Heart right ventricle (tissue), 16 donors: ENCODE results near the gene NID1. TPM values are rescaled to one million over a fixed set of nuclear protein-coding genes. Genes with fewer than 3 reads are reported as not detected.
"Not testable (repeated sequence)": the region's sequence is repeated elsewhere in the genome, so short reads cannot be mapped to it uniquely, and the experiment has no call there.

Source experiments
- ATAC-seq, 8 donors: fragments of 200-7000 bp; cut with Tn5 transposase; one replicate each; pipeline ENCODE4 v1.9.1; 2020; ENCODE audit warnings: mild to moderate bottlenecking in 8 of 8, moderate library complexity in 8 of 8, moderate number of reproducible peaks in 1 of 8
- DNase-seq, 2 donors: peaks; one replicate each; pipeline ENCODE4 v3.0.0-alpha.2; 2020
- H3K27ac ChIP-seq, 10 donors: fragments of 200-600 bp; sonication (generic) in 2 of 10; one replicate each; pipeline versions ENCODE4 v1.5.0 to v1.8.0; 2020 to 2022; ENCODE audit warnings: mild to moderate bottlenecking in 3 of 10
- H3K27me3 ChIP-seq, 7 donors: fragments of 200-600 bp; one replicate each; pipeline ENCODE4 v1.8.0; 2021 to 2022; ENCODE audit warnings: mild to moderate bottlenecking in 2 of 7
- H3K36me3 ChIP-seq, 9 donors: fragments of 200-600 bp; sonication (generic) in 1 of 9; one replicate each; pipeline versions ENCODE4 v1.5.0 to v1.8.0; 2020 to 2022; ENCODE audit warnings: mild to moderate bottlenecking in 2 of 9
- H3K4me1 ChIP-seq, 9 donors: fragments of 200-600 bp; sonication (generic) in 1 of 9; one replicate each; pipeline versions ENCODE4 v1.5.0 to v1.8.0; 2020 to 2022; ENCODE audit warnings: mild to moderate bottlenecking in 4 of 9
- H3K4me3 ChIP-seq, 10 donors: fragments of 200-600 bp; sonication (generic) in 2 of 10; one replicate each; pipeline versions ENCODE4 v1.5.0 to v1.8.0; 2020 to 2022; ENCODE audit warnings: mild to moderate bottlenecking in 7 of 10, moderate library complexity in 2 of 10
- H3K9me3 ChIP-seq, 11 donors: fragments of 200-600 bp in 10 of 11; sonication (generic) in 2 of 11; one replicate each; pipeline versions ENCODE4 v1.5.0 to v1.8.0; 2013 to 2022; ENCODE audit warnings: mild to moderate bottlenecking in 2 of 11, control low read depth in 1 of 11, moderate library complexity in 1 of 11
- CTCF ChIP-seq, 9 donors: fragments of 200-600 bp; sonication (generic) in 2 of 9; IDR thresholded peaks; one replicate each; pipeline versions ENCODE4 v1.5.0 to v1.8.0; 2021 to 2022; ENCODE audit warnings: antibody characterized with exemption in 9 of 9, mild to moderate bottlenecking in 5 of 9, moderate library complexity in 1 of 9
- WGBS, 2 donors: extraction: QIAGEN DNeasy Blood & Tissue Kit; methylation state at CpG; one replicate each; pipeline ENCODE4 v1.1.7; 2013; ENCODE audit warnings: inconsistent platforms in 1 of 2; 5-methylcytosine and 5-hydroxymethylcytosine counted together
- intact Hi-C, 10 donors: fragments of 100-400 bp; cut with DNase I; formaldehyde crosslinking; loops; one replicate each; pipeline versions ENCODE4 v1.11.1 to v1.14.2; 2022
- polyA plus RNA-seq, 2 donors: library from polyadenylated mRNA; stranded (reverse); fragments of 200-250 nt; gene quantifications; one replicate each; pipeline ENCODE4 v1.2.3, GENCODE V29; 2013
- total RNA-seq, 10 donors: library from RNA; stranded (reverse); fragmentation: NEBNext Ultra II Directional in 3 of 10; extraction: Animal tissue kit (Norgen Biotek cat#: 25700) in 3 of 10; gene quantifications; one replicate each; pipeline versions ENCODE4 v1.2.1 to v1.2.4, GENCODE V29; 2021 to 2023
- donor health status: Arrhythmogenic right ventricular cardiomyopathy.
- donor health status: ischemic (EF 13 %, LVEDD 7.1; RV severe dilation, severe dysfunction).
- donor health status: healthy with polysubstance abuse.
- donor health status: DM: no; HTN: yes; CAD: no.
- donor health status: DM: no; HTN: no; CAD: no.
- donor health status: ischemic (EF 25% LVEDD 6.9; RV normal size, moderate dysfunction).
- donor health status: ischemic (EF 25% LVEDD 5.7; RV mildly dilated, moderate dysfunction).
- donor health status: healthy.
- donor health status: DM: yes; HTN: yes; CAD: no.
- donor health status: Ischemic cardiomyopathy.
- donor health status: ischemic (EF 35%, LVEDD 5.7; RV mildly dilated, moderate dysfunction).
- donor health status: nonischemic (EF 11% LVEDD 7.7; RV severe dilation, severe dysfunction).
- donor health status: DM: yes; HTN: yes; CAD: no.
- donor health status: PGD.
- donor health status: ischemic (EF 29% LVEDD 5.4; RV normal size, mild dysfunction).
- donor health status: nonischemic (EF 23%, LVEDD 6.1; RV moderate dilation, normal function).

The NID1 gene
- total and polyA plus RNA-seq, 12 donors, result 30.2 to 120 (median 44.4) TPM

GRCh38 chr1:235928197-235928596 is 136.7 kb downstream of the NID1 start:
- no peaks in the 10 kb centered on the region for H3K36me3 ChIP-seq
- no peak overlapping the region for H3K27ac ChIP-seq
- 83 to 84% methylated on average over 2 of the region's 2 CpGs for WGBS, 2 donors
- peaks cover 0 to 29% (median 5%) of the 10 kb centered on the region in 9 donors for H3K4me1 ChIP-seq
- no peaks in the 10 kb centered on the region for H3K9me3 ChIP-seq
- ATAC-seq (no peak), DNase-seq (no peak)
- no peaks in the 10 kb centered on the region for H3K27me3 ChIP-seq
- intact Hi-C loops, result no loop called here
- TF ChIP-seq CTCF (IDR thresholded peaks at IDR 0.05), result no peak
- no peak overlapping the region for H3K4me3 ChIP-seq

GRCh38 chr1:235927551-235927950 is 137.3 kb downstream of the NID1 start:
- H3K36me3 ChIP-seq, H3K9me3 ChIP-seq, H3K27me3 ChIP-seq, H3K4me3 ChIP-seq, DNase-seq, intact Hi-C loops, H3K27ac ChIP-seq, ATAC-seq: not testable (repeated sequence)
- peaks cover 0 to 25% (median 5%) of the 10 kb centered on the region in 9 donors for H3K4me1 ChIP-seq

Other genes starting within 250 kb of the NID1 start
- 10 to 100 TPM in 8 of 10 donors, 1 to 10 TPM in 2; 6.3 to 13.6 (median 10.7) TPM for gene LYST, start 198.2 kb downstream of the NID1 start, total RNA-seq
- 1 to 10 TPM; 3.3 to 7.2 TPM for gene LYST, start 198.2 kb downstream of the NID1 start, polyA plus RNA-seq
- 10 to 100 TPM; 24.5 to 51.4 (median 35.5) TPM for gene GPR137B, start 77.4 kb upstream of the NID1 start, total RNA-seq
- gene GPR137B, start 77.4 kb upstream of the NID1 start, polyA plus RNA-seq, result 10 to 100 TPM; 10.6 to 15.0 TPM
- gene ERO1B, start 216.9 kb upstream of the NID1 start, total RNA-seq, result 1 to 10 TPM; 4.0 to 7.0 (median 5.6) TPM
- gene ERO1B, start 216.9 kb upstream of the NID1 start, polyA plus RNA-seq, result 1 to 10 TPM; 5.5 to 6.8 TPM